Bronchial epithelial cell (primary cell): ENCODE measurements around the gene ZNF296. TPM values are rescaled to one million over a fixed set of nuclear protein-coding genes. Genes with fewer than 3 reads are reported as not detected.
"Not testable (repeated sequence)": the region's sequence is repeated elsewhere in the genome, so short reads cannot be mapped to it uniquely, and the experiment has no call there.

ENCODE experiments used
- DNase-seq: peaks from one replicate; pipeline ENCODE4 v3.0.0-alpha.2; 2010; ENCODE audit warnings: low read depth
- FAIRE-seq: peaks from 2 replicates; lab custom pipeline; 2011; peaks lifted over from hg19 to GRCh38; lab: Jason Lieb, UNC
- H3K27me3 ChIP-seq: 2 replicates; pipeline ENCODE4 v1.5.1; 2011; ENCODE audit warnings: low read length; ENCODE audit not compliant: control insufficient read depth, insufficient read depth
- H3K36me3 ChIP-seq: 2 replicates; pipeline ENCODE4 v1.5.1; 2011; ENCODE audit warnings: low read length; ENCODE audit not compliant: control insufficient read depth, insufficient read depth
- H3K4me3 ChIP-seq: 2 replicates; pipeline ENCODE4 v1.5.1; 2011; ENCODE audit warnings: mild to moderate bottlenecking, low read depth, low read length, control low read depth
- total RNA-seq: library from RNA; depleted of rRNA; stranded (reverse); fragments of >200 nt; gene quantifications from 2 replicates; pipeline ENCODE4 v1.2.1, GENCODE V29; 2014
- TF ChIP-seq, protein P1 (sequence below): IDR thresholded peaks from 2 replicates; pipeline ENCODE4 v1.5.1; 2011; ENCODE audit warnings: mild to moderate bottlenecking, moderate library complexity, low read length, control low read depth, inconsistent platforms; ENCODE audit not compliant: insufficient read depth, severe bottlenecking

ZNF296 gene
- total RNA-seq, 1 donor from 2014 or later = under 0.01 TPM

DNA sequence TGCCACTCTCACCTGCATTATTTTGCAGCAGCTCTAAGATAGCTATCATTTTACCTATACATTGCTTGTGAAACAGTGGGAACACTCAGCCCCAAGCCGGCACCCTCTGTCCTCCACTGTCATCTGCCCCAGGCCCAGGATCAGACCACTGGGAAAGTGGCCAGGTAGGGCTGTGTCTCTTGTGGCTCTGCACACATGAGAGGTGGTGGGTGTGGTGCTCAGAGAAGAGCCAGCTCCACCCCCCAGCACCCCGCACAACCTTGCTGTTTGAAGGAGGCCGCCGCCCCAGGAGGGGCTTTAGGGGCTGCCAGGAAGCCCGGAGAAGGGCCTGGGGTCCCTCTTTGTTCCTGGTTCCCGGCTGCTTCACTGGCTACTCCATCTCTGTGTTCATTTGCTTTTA, 43.3 kb upstream of the ZNF296 start:
- no peak for DNase-seq
- Histone ChIP-seq H3K27me3 (no peaks in the 10 kb centered on the region), H3K36me3 (peaks cover 1% of the 10 kb centered on the region), H3K4me3 (no peak overlapping the region)
- TF ChIP-seq, protein P1, sequence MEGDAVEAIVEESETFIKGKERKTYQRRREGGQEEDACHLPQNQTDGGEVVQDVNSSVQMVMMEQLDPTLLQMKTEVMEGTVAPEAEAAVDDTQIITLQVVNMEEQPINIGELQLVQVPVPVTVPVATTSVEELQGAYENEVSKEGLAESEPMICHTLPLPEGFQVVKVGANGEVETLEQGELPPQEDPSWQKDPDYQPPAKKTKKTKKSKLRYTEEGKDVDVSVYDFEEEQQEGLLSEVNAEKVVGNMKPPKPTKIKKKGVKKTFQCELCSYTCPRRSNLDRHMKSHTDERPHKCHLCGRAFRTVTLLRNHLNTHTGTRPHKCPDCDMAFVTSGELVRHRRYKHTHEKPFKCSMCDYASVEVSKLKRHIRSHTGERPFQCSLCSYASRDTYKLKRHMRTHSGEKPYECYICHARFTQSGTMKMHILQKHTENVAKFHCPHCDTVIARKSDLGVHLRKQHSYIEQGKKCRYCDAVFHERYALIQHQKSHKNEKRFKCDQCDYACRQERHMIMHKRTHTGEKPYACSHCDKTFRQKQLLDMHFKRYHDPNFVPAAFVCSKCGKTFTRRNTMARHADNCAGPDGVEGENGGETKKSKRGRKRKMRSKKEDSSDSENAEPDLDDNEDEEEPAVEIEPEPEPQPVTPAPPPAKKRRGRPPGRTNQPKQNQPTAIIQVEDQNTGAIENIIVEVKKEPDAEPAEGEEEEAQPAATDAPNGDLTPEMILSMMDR = no peak
- FAIRE-seq = no peak

- H3K36me3 ChIP-seq, FAIRE-seq, H3K27me3 ChIP-seq, H3K4me3 ChIP-seq, DNase-seq: not testable (repeated sequence)
Measured at GRCh38 chr19:45118591-45119355, 42.5 kb upstream of the ZNF296 start.

DNA sequence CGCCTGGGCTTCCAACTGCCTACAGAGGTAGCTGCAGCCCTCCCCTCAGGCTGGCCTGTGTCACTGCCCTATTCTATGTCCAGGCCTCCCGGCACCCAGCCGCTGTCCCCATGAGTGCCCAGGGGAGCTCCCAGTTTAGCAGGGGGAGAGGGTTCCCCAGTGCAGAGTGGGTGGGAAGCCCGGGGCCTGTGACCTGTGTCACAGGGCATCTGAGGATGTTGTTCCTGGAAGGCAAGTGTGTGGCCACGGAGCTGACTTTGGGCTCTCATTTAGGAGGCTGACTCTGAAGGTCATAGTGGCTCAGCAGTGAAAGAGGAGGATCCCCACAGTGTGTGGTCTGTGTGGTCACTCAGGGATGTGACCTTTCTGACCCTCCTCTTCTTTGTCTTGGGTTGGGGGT, 41.8 kb upstream of the ZNF296 start:
- H3K4me3 ChIP-seq = no peak overlapping the region
- FAIRE-seq (no peak), DNase-seq (no peak)
- peaks cover 1% of the 10 kb centered on the region for H3K36me3 ChIP-seq
- TF ChIP-seq, protein P1 = no peak
- H3K27me3 ChIP-seq = no peaks in the 10 kb centered on the region

DNA sequence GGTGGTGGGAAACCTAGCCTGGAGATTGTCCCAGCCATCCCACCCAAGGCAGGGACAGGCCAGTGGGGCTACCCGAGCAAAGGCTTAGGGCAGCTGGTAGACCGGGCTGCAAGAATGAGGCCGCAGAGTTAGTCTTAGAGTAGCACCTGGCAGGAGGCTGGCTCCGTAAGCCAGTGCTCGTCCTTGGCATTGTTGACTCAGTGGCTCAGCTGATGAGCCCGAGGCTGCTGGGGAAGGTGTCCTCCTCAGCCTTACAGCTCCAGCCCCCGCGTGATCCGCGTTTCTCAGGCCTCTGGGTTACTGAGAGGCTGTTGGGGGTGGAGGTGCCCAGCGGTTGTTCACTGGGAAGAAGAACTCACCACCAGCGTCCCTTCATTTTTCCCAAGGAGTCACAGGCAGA, 41.4 kb upstream of the ZNF296 start:
- TF ChIP-seq, protein P1 = no peak
- Histone ChIP-seq H3K36me3 (peaks cover 1% of the 10 kb centered on the region), H3K27me3 (no peaks in the 10 kb centered on the region), H3K4me3 (no peak overlapping the region)
- DNase-seq (no peak), FAIRE-seq (no peak)

- FAIRE-seq = no peak
Measured at GRCh38 chr19:45117167-45117594, 40.9 kb upstream of the ZNF296 start.

More at GRCh38 chr19:45117167-45117594, 40.9 kb upstream of the ZNF296 start:
- TF ChIP-seq, protein P1 = no peak
- H3K4me3 ChIP-seq = no peak overlapping the region
- peaks cover 1% of the 10 kb centered on the region for H3K36me3 ChIP-seq
- H3K27me3 ChIP-seq = no peaks in the 10 kb centered on the region
- DNase-seq = no peak
